Neural cell (in vitro differentiated cells): ENCODE measurements around the gene MRC2. TPM values are rescaled to one million over a fixed set of nuclear protein-coding genes. Genes with fewer than 3 reads are reported as not detected.
"Not testable (repeated sequence)": the region's sequence is repeated elsewhere in the genome, so short reads cannot be mapped to it uniquely, and the experiment has no call there.

Experiments used
- H2AFZ ChIP-seq: fragments of 200-600, 300-800 bp; sonication (generic), shearing (Covaris generic); 2 replicates; pipeline ENCODE4 v1.6.0; 2014; ENCODE audit warnings: low read depth, mild to moderate bottlenecking, antibody characterized with exemption, low read length, moderate library complexity
- H3F3A ChIP-seq: fragments of 200-600 bp; shearing (Covaris generic); 2 replicates; pipeline ENCODE4 v1.6.1; 2016; ENCODE audit warnings: mild to moderate bottlenecking, moderate library complexity, mixed read lengths, antibody characterized with exemption, low read length; ENCODE audit not compliant: insufficient read depth, poor library complexity, severe bottlenecking
- H3K27ac ChIP-seq: fragments of 200-600, 300-800 bp; sonication (generic), shearing (Covaris generic); 2 replicates; pipeline ENCODE4 v1.5.1; 2014; ENCODE audit warnings: mild to moderate bottlenecking, low read length, moderate library complexity
- H3K27me3 ChIP-seq: fragments of 300-800, 200-600 bp; sonication (generic), shearing (Covaris generic); 2 replicates; pipeline ENCODE4 v1.6.0; 2014; ENCODE audit warnings: mild to moderate bottlenecking, low read depth, low read length, moderate library complexity; ENCODE audit not compliant: insufficient read depth
- H3K36me3 ChIP-seq: fragments of 300-800, 200-600 bp; sonication (generic), shearing (Covaris generic); 2 replicates; pipeline ENCODE4 v1.5.1; 2014; ENCODE audit warnings: mild to moderate bottlenecking, antibody characterized with exemption, low read length, moderate library complexity; ENCODE audit not compliant: insufficient read depth
- H3K4me2 ChIP-seq: fragments of 300-800, 200-600 bp; sonication (generic), shearing (Covaris generic); 2 replicates; pipeline ENCODE4 v1.6.0; 2014; ENCODE audit warnings: mild to moderate bottlenecking, low read length
- H3K4me3 ChIP-seq: fragments of 300-800, 200-600 bp; sonication (generic), shearing (Covaris generic); 2 replicates; pipeline ENCODE4 v1.5.1; 2014; ENCODE audit warnings: mild to moderate bottlenecking, low read length, moderate library complexity
- H3K79me2 ChIP-seq: fragments of 200-600 bp; shearing (Covaris generic); replicated peaks from 2 replicates; pipeline ENCODE4 v1.6.0; 2014; ENCODE audit warnings: mild to moderate bottlenecking, low read length, moderate library complexity; ENCODE audit not compliant: insufficient read depth
- H3K9ac ChIP-seq: fragments of 300-800, 200-600 bp; sonication (generic), shearing (Covaris generic); 2 replicates; pipeline ENCODE4 v1.6.1; 2016; ENCODE audit warnings: mild to moderate bottlenecking, low read length, mixed read lengths
- H3K9me2 ChIP-seq: fragments of 200-600 bp; shearing (Covaris generic); 2 replicates; pipeline ENCODE4 v1.6.1; 2016; ENCODE audit warnings: mild to moderate bottlenecking, low read length, mixed read lengths; ENCODE audit not compliant: insufficient read depth
- H3K9me3 ChIP-seq: fragments of 200-600, 300-800 bp; sonication (generic), shearing (Covaris generic); 2 replicates; pipeline ENCODE4 v1.6.1; 2016; ENCODE audit warnings: mild to moderate bottlenecking, mixed run types, low read length, moderate library complexity, mixed read lengths
- H4K20me1 ChIP-seq: fragments of 200-600 bp; shearing (Covaris generic); 2 replicates; pipeline ENCODE4 v1.6.1; 2016; ENCODE audit warnings: mild to moderate bottlenecking, mixed run types; ENCODE audit not compliant: insufficient read depth
- CTCF ChIP-seq: fragments of 450-650 bp; IDR thresholded peaks from 2 replicates; pipeline ENCODE4 v1.5.1; 2014; ENCODE audit warnings: antibody characterized with exemption, mild to moderate bottlenecking, moderate library complexity; ENCODE audit not compliant: poor library complexity, severe bottlenecking
- EP300 ChIP-seq: fragments of 450-650 bp; conservative IDR thresholded peaks from 2 replicates; pipeline ENCODE4 v1.6.1; 2014; ENCODE audit warnings: antibody characterized with exemption, mild to moderate bottlenecking, moderate library complexity; ENCODE audit not compliant: poor library complexity, severe bottlenecking
- EZH2 ChIP-seq: fragments of 200-600, 300-800 bp; shearing (Covaris generic), sonication (generic); IDR thresholded peaks from 2 replicates; pipeline ENCODE4 v1.6.1; 2014; ENCODE audit warnings: antibody characterized with exemption, low read length, borderline replicate concordance, mild to moderate bottlenecking; ENCODE audit not compliant: insufficient read depth, poor library complexity, severe bottlenecking
- MXI1 ChIP-seq: fragments of 450-650 bp; conservative IDR thresholded peaks from 2 replicates; pipeline ENCODE4 v1.6.1; 2014; ENCODE audit warnings: antibody characterized with exemption, mild to moderate bottlenecking; ENCODE audit not compliant: poor library complexity, severe bottlenecking
- POLR2AphosphoS5 ChIP-seq: IDR thresholded peaks from 2 replicates; pipeline ENCODE4 v1.6.1; 2012
- RAD21 ChIP-seq: fragments of 450-650 bp; conservative IDR thresholded peaks from 2 replicates; pipeline ENCODE4 v1.6.1; 2014; ENCODE audit warnings: antibody characterized with exemption, mild to moderate bottlenecking, moderate library complexity
- REST ChIP-seq: IDR thresholded peaks from 2 replicates; pipeline ENCODE4 v1.6.1; 2012; ENCODE audit warnings: borderline replicate concordance
- SMC3 ChIP-seq: fragments of 450-650 bp; conservative IDR thresholded peaks from 2 replicates; pipeline ENCODE4 v1.6.1; 2014; ENCODE audit warnings: antibody characterized with exemption, mild to moderate bottlenecking, moderate library complexity; ENCODE audit not compliant: poor library complexity
- TAF1 ChIP-seq: IDR thresholded peaks from 2 replicates; pipeline ENCODE4 v1.6.1; 2012; ENCODE audit warnings: low read depth
- polyA plus RNA-seq: library from polyadenylated mRNA; depleted of rRNA; stranded (reverse); fragments of >200 nt; gene quantifications from 2 replicates; pipeline ENCODE4 v1.2.3, GENCODE V29; 2014

MRC2 gene
- polyA plus RNA-seq, 1 donor from 2014 or later = 0.36 TPM

- not testable (repeated sequence) for H3K9ac ChIP-seq, H4K20me1 ChIP-seq, H3K27me3 ChIP-seq, H3K36me3 ChIP-seq, H3K79me2 ChIP-seq, H3K27ac ChIP-seq, H2AFZ ChIP-seq, H3K4me2 ChIP-seq, H3F3A ChIP-seq, H3K4me3 ChIP-seq, H3K9me2 ChIP-seq, H3K9me3 ChIP-seq
Observed at GRCh38 chr17:62612289-62612688, 15.2 kb upstream of the MRC2 start.

GRCh38 chr17:62613095-62613494 lies 14.4 kb upstream of the MRC2 start:
- not testable (repeated sequence) for H3K9me3 ChIP-seq, H3F3A ChIP-seq, H3K36me3 ChIP-seq, H4K20me1 ChIP-seq, H3K9ac ChIP-seq, H3K4me3 ChIP-seq, H3K4me2 ChIP-seq, H2AFZ ChIP-seq, H3K79me2 ChIP-seq, H3K27me3 ChIP-seq, H3K9me2 ChIP-seq, H3K27ac ChIP-seq

- Histone ChIP-seq H3K4me2 (no peak overlapping the region), H2AFZ (no peak overlapping the region), H3K36me3 (no peaks in the 10 kb centered on the region)
Observed at GRCh38 chr17:62614142-62614541, 13.3 kb upstream of the MRC2 start.

More at GRCh38 chr17:62614142-62614541, 13.3 kb upstream of the MRC2 start:
- no peaks in the 10 kb centered on the region for H4K20me1 ChIP-seq
- H3K79me2 ChIP-seq = no peaks in the 10 kb centered on the region
- H3K9me2 ChIP-seq = no peaks in the 10 kb centered on the region
- no peaks in the 10 kb centered on the region for H3F3A ChIP-seq
- no peaks in the 10 kb centered on the region for H3K9me3 ChIP-seq
- no peak overlapping the region for H3K4me3 ChIP-seq
- no peaks in the 10 kb centered on the region for H3K27me3 ChIP-seq
- H3K27ac ChIP-seq = no peak overlapping the region
- TF ChIP-seq CTCF (no peak), POLR2AphosphoS5 (no peak), EP300 (no peak), RAD21 (no peak), MXI1 (no peak), TAF1 (no peak), EZH2 (no peak), SMC3 (no peak), REST (no peak)
- H3K9ac ChIP-seq = no peak overlapping the region
